B cell (primary cell): ENCODE data around the gene ZNF598.

ENCODE experiments used
- EZH2 ChIP-seq: IDR thresholded peaks from 2 replicates; pipeline ENCODE4 v1.6.1; 2012; ENCODE audit warnings: borderline replicate concordance, low read depth, mild to moderate bottlenecking, moderate library complexity, low read length; ENCODE audit not compliant: insufficient read depth, poor library complexity, severe bottlenecking
- TF ChIP-seq, protein P1 (sequence below): fragments of 200-600 bp; IDR thresholded peaks from one replicate; pipeline ENCODE4 v1.8.0; 2022; ENCODE audit warnings: antibody characterized with exemption, mild to moderate bottlenecking

DNA sequence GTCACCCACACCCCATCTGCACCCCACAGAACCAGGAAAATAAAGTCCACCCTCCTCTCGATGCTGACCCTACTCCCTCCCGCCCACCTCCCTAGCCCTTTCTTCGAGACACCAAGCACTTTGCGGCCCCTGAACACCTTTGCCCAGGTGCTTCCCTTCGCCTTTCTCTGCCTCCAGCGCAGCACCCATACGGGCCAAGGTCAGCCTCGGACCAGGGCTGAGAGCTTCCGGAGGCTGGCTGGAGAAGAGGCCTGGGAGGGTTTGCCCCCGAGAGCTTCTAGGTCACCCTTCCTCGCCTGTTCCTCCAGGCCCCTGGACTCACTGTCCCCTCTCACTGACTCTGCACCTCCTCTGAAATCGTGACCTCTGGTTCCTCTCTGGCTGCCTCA lies 14.4 kb upstream of the ZNF598 start:
- TF ChIP-seq, protein P1, sequence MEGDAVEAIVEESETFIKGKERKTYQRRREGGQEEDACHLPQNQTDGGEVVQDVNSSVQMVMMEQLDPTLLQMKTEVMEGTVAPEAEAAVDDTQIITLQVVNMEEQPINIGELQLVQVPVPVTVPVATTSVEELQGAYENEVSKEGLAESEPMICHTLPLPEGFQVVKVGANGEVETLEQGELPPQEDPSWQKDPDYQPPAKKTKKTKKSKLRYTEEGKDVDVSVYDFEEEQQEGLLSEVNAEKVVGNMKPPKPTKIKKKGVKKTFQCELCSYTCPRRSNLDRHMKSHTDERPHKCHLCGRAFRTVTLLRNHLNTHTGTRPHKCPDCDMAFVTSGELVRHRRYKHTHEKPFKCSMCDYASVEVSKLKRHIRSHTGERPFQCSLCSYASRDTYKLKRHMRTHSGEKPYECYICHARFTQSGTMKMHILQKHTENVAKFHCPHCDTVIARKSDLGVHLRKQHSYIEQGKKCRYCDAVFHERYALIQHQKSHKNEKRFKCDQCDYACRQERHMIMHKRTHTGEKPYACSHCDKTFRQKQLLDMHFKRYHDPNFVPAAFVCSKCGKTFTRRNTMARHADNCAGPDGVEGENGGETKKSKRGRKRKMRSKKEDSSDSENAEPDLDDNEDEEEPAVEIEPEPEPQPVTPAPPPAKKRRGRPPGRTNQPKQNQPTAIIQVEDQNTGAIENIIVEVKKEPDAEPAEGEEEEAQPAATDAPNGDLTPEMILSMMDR = no peak
- no peak for TF ChIP-seq EZH2
